GM12873 (cell line): Measurements from ENCODE around the gene C5orf15.

Experiments
- CTCF ChIP-seq: IDR thresholded peaks from 2 replicates; pipeline ENCODE4 v1.5.1; 2012; ENCODE audit warnings: low read depth, mild to moderate bottlenecking, moderate library complexity, low read length, control low read depth; ENCODE audit not compliant: insufficient read depth; ENCODE audit errors: missing control alignments

C5orf15 gene

GRCh38 chr5:133926489-133927299 lies 41.7 kb downstream of the C5orf15 start:
- no peak for TF ChIP-seq CTCF

- no peak for TF ChIP-seq CTCF
These were observed 42.4 kb downstream of the C5orf15 start for GRCh38 chr5:133925866-133926488.

GRCh38 chr5:133925269-133925668 lies 43.2 kb downstream of the C5orf15 start:
- no peak for TF ChIP-seq CTCF

GRCh38 chr5:133924221-133924920 lies 44.1 kb downstream of the C5orf15 start:
- no peak for TF ChIP-seq CTCF

- no peak for TF ChIP-seq CTCF
These were observed 46.4 kb downstream of the C5orf15 start for GRCh38 chr5:133921979-133922378.

- TF ChIP-seq CTCF: no peak
These were observed 47.4 kb downstream of the C5orf15 start for GRCh38 chr5:133921069-133921468.
